ENCODE measurements around the gene MRC2. TPM values are rescaled to one million over a fixed set of nuclear protein-coding genes. Genes with fewer than 3 reads are reported as not detected.
A peak's percentile ranks its signal among the peaks of the same experiment; 100 is the strongest.
"Not testable (repeated sequence)": the region's sequence is repeated elsewhere in the genome, so short reads cannot be mapped to it uniquely, and the experiment has no call there.

Gene MRC2
- polyA plus RNA-seq, 6 donors from 2014 or later, result not detected

GRCh38 chr17:62688398-62689160, 61.1 kb downstream of the MRC2 start:
- ATAC-seq (ENCODE audit: low read depth in 2 of 2) (no peak), DNase-seq (no peak)
- Mint-ChIP-seq H3K36me3 (no peaks in the 10 kb centered on the region), H3K27me3 (no peaks in the 10 kb centered on the region), H3K9me3 (no peaks in the 10 kb centered on the region), H3K4me1 (no peaks in the 10 kb centered on the region), H3K27ac (no peak overlapping the region), H3K4me3 (no peak overlapping the region)

GRCh38 chr17:62689441-62690167, 62.1 kb downstream of the MRC2 start:
- Mint-ChIP-seq H3K36me3 (no peaks in the 10 kb centered on the region), H3K4me3 (no peak overlapping the region), H3K27ac (no peak overlapping the region), H3K27me3 (peaks cover 1 to 9% (median 3%) of the 10 kb centered on the region in 3 donors), H3K9me3 (no peaks in the 10 kb centered on the region), H3K4me1 (no peaks in the 10 kb centered on the region)
- DNase-seq (no peak), ATAC-seq (ENCODE audit: low read depth in 2 of 2) (no peak)

- ATAC-seq (ENCODE audit: low read depth in 2 of 2) (no peak), DNase-seq (no peak)
- Mint-ChIP-seq H3K27me3 (peaks cover 3 to 12% (median 5%) of the 10 kb centered on the region in 3 donors), H3K4me3 (no peak overlapping the region), H3K9me3 (no peaks in the 10 kb centered on the region), H3K4me1 (no peaks in the 10 kb centered on the region), H3K27ac (no peak overlapping the region), H3K36me3 (no peaks in the 10 kb centered on the region)
These were observed 62.9 kb downstream of the MRC2 start for GRCh38 chr17:62690168-62690897.

GRCh38 chr17:62691589-62691915, 64.1 kb downstream of the MRC2 start:
- H3K36me3 Mint-ChIP-seq; H3K4me1 Mint-ChIP-seq; DNase-seq; H3K9me3 Mint-ChIP-seq; H3K4me3 Mint-ChIP-seq; ATAC-seq (ENCODE audit: low read depth in 2 of 2): not testable (repeated sequence)
- Mint-ChIP-seq H3K27me3 (peaks cover 3 to 12% (median 5%) of the 10 kb centered on the region in 3 donors), H3K27ac (peak overlapping the region in 1 of 6 donors; percentile 57)

GRCh38 chr17:62692159-62692651, 64.7 kb downstream of the MRC2 start:
- Mint-ChIP-seq H3K4me1 (no peaks in the 10 kb centered on the region), H3K9me3 (peaks cover 0 to 5% (median 0%) of the 10 kb centered on the region in 7 donors), H3K27me3 (peaks cover 3 to 12% (median 5%) of the 10 kb centered on the region in 3 donors), H3K4me3 (no peak overlapping the region), H3K36me3 (no peaks in the 10 kb centered on the region), H3K27ac (no peak overlapping the region)
- ATAC-seq (ENCODE audit: low read depth in 2 of 2) (no peak), DNase-seq (no peak)

- Mint-ChIP-seq H3K4me3 (no peak overlapping the region), H3K4me1 (no peaks in the 10 kb centered on the region), H3K27ac (no peak overlapping the region), H3K9me3 (peaks cover 0 to 5% (median 0%) of the 10 kb centered on the region in 7 donors), H3K36me3 (no peaks in the 10 kb centered on the region), H3K27me3 (peaks cover 3 to 16% (median 5%) of the 10 kb centered on the region in 3 donors)
- DNase-seq (no peak), ATAC-seq (ENCODE audit: low read depth in 2 of 2) (no peak)
These were observed 65.4 kb downstream of the MRC2 start for GRCh38 chr17:62692721-62693431.

DNA sequence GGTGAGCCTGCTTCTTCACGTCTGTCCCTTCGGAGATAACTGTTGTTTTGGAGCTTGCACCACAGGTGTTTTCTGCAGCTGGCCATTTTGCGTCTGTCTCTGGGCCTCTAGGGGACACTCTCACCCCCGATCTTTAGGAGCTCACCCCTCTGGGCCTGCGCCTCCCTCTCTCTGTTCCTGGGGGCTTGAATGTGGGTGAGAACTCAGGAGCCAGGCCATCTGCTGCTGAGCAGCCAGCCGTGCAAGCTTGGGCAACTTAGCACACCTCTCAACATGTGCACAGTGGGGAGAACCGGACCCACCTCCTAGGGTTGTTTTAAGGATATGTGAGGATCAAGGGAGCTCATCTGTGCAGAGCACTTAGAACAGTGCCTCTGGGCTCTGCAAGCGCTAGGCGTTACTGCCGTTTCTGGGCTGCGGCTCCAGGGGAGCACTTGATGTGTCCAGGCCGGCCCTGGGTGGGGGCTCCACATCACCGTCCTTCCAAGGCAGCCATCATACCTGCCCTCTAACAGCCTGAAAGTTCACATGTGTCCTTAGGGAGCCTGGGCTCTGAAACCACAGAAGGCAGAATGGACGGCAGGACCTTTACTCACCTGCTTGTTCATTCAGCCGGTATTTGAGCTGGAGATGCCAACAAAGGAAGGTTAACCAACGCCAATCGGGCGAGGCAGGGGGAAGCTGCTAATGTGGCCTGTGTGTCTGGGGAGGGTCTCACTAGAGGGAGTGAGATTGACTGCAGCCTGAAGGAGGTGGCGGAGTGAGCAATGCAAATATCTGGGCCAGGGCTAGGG, 66.3 kb downstream of the MRC2 start:
- H3K27ac Mint-ChIP-seq, result peak overlapping the region in 1 of 6 donors; percentile 88
- peaks cover 0 to 5% (median 0%) of the 10 kb centered on the region in 7 donors for H3K9me3 Mint-ChIP-seq
- DNase-seq (no peak), ATAC-seq (ENCODE audit: low read depth in 2 of 2) (no peak)
- H3K27me3 Mint-ChIP-seq, result peaks cover 3 to 17% (median 5%) of the 10 kb centered on the region in 3 donors
- no peaks in the 10 kb centered on the region for H3K4me1 Mint-ChIP-seq
- no peaks in the 10 kb centered on the region for H3K36me3 Mint-ChIP-seq
- peak overlapping the region in 1 of 8 donors; percentile 52 for H3K4me3 Mint-ChIP-seq

DNA sequence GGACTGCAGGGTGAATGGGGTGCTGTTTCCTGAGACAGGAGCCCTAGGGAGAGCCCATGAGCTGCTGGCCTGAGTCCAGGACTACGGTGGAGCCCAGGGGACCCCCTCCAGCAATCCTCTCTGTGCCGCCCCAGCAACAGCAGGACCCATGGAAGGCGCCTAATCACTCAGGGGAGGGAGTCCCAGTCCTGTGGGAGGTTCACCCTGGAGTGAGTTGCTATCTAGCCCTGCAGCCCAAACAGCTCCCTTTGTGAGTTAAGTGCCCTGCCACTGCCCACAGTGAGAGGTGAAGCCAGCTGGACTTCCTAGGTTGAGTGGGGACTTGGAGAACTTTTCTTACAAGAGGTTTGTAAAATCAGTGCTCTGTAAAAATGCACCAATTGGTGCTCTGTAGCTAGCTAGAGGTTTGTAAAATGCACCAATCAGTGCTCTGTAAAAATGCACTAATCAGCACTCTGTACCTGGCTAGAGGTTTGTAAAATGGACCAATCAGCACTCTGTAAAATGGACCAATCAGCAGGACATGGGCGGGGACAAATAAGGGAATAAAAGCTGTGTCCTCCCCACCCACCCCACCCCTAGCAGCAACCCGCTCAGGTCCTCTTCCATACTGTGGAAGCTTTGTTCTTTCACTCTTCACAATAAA, 67.7 kb downstream of the MRC2 start:
- not testable (repeated sequence) for DNase-seq; H3K27ac Mint-ChIP-seq; H3K36me3 Mint-ChIP-seq; H3K4me1 Mint-ChIP-seq; ATAC-seq (ENCODE audit: low read depth in 2 of 2); H3K9me3 Mint-ChIP-seq
- Mint-ChIP-seq H3K4me3 (peak overlapping the region in 1 of 8 donors; percentile 3), H3K27me3 (peaks cover 3 to 25% (median 5%) of the 10 kb centered on the region in 3 donors)

DNA sequence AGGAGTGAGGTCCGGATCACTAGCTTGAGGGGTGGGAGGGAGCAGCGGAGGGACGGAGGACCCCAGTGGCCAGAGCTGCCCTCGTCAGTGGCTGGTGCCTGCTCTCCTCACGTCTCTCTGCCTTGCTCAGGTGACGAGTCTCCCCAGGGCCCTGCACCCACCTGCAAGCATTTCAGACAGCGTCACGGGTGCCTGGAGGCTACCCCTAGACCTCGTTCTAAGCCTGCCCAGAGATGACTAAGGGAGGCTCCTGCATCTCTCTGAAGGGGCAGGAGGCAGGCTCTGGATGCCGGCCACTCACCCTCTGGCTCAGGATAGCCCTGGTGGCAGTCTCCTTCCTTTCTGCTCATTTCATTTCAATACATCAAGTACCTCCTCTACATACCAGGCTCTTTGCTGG, 68.8 kb downstream of the MRC2 start:
- no peak overlapping the region for H3K4me3 Mint-ChIP-seq
- H3K36me3 Mint-ChIP-seq, result no peaks in the 10 kb centered on the region

DNA sequence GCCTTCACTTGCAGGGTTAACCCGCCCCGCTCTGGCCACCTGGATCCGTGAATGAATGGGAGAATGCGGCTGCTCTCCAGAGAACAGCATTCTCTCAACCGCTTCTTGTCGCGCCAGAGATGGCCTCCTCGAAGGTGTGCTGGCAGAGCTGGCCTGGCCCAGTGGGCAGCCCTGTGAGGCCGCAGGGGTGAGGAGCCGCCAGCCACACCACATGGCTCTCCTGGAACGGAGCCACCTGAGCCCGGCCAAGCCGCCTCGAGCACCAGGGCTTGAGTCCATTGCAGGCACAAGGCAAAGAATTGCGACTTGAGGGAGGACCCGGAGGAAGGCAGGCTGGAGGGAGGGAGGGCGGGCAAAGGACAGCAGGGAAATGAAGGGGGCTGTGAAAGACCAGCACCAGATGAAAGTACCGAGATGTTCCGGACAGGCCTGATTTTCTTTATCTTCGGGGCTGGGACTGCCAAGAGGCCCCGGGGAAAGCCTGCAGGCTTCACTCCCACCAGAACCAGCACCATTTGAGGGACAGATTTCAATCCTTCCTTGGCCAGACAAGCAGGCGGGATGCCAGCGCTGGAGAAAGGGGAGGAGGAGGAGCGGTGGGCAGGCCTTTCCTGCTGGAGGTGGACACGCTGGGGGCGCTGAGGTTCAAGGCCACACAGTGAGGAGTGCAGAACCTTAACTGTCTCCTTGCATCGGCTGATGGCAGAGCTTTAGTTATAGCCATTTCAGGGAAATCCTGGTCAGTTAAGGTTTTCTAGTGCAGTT, 69.4 kb downstream of the MRC2 start:
- H3K27me3 Mint-ChIP-seq, result peaks cover 3 to 25% (median 5%) of the 10 kb centered on the region in 3 donors
- no peak for ATAC-seq (ENCODE audit: low read depth in 2 of 2)
- no peak overlapping the region for H3K27ac Mint-ChIP-seq
- H3K4me1 Mint-ChIP-seq, result no peaks in the 10 kb centered on the region
- H3K36me3 Mint-ChIP-seq, result no peaks in the 10 kb centered on the region
- peaks cover 0 to 5% (median 0%) of the 10 kb centered on the region in 7 donors for H3K9me3 Mint-ChIP-seq
- H3K4me3 Mint-ChIP-seq, result no peak overlapping the region
- DNase-seq, result no peak

More for the DNA sequence above, 68.8 kb downstream of the MRC2 start:
- DNase-seq, result no peak
- Mint-ChIP-seq H3K27ac (peak overlapping the region in 1 of 6 donors; percentile 78), H3K4me1 (no peaks in the 10 kb centered on the region), H3K9me3 (peaks cover 0 to 5% (median 0%) of the 10 kb centered on the region in 7 donors), H3K27me3 (peaks cover 3 to 25% (median 5%) of the 10 kb centered on the region in 3 donors)
- no peak for ATAC-seq (ENCODE audit: low read depth in 2 of 2)

DNA sequence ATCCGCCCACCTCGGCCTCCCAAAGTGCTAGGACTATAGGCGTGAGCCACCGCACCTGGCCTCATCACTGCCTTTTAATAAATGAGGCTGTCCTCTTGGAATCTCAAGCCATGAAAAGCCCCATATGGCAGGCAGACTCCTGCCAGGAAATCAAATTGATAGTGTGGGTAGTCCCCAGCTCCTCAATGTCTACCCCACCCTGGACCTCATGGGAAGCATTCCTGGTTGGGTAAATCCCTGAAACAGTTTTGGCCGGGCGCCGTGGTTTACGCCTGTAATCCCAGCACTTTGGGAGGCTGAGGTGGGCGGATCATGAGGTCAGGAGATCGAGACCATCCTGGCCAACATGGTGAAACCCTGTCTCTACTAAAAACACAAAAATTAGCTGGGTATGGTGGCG, 71.0 kb downstream of the MRC2 start:
- H3K4me1 Mint-ChIP-seq; DNase-seq; H3K9me3 Mint-ChIP-seq; ATAC-seq (ENCODE audit: low read depth in 2 of 2); H3K36me3 Mint-ChIP-seq; H3K4me3 Mint-ChIP-seq; H3K27ac Mint-ChIP-seq: not testable (repeated sequence)
- peaks cover 3 to 25% (median 9%) of the 10 kb centered on the region in 3 donors for H3K27me3 Mint-ChIP-seq
